Fibroblast of the aortic adventitia (primary cell): ENCODE data around the gene KRTAP26-1. TPM values are rescaled to one million over a fixed set of nuclear protein-coding genes. Genes with fewer than 3 reads are reported as not detected.

Experiments used
- DNase-seq: peaks from one replicate; pipeline ENCODE4 v3.0.0-alpha.2; 2010; ENCODE audit warnings: low read depth
- H3K4me3 ChIP-seq: 2 replicates; pipeline ENCODE4 v1.5.1; 2011; ENCODE audit warnings: low read depth, mild to moderate bottlenecking, control low read depth, low read length, moderate library complexity
- CTCF ChIP-seq: IDR thresholded peaks from 2 replicates; pipeline ENCODE4 v1.5.1; 2011; ENCODE audit warnings: mild to moderate bottlenecking, low read length, control low read depth, inconsistent platforms; ENCODE audit not compliant: insufficient read depth
- total RNA-seq: library from RNA; depleted of rRNA; stranded (reverse); fragments of >200 nt; gene quantifications from 2 replicates; pipeline ENCODE4 v1.2.3, GENCODE V29; 2012; ENCODE audit warnings: low replicate concordance

KRTAP26-1 gene
- total RNA-seq, 1 donor: not detected

- DNase-seq: no peak
- TF ChIP-seq CTCF: no peak
- H3K4me3 ChIP-seq: no peak overlapping the region
These were observed 24.9 kb upstream of the KRTAP26-1 start for GRCh38 chr21:30345014-30345413.

GRCh38 chr21:30340714-30341573 is 20.8 kb upstream of the KRTAP26-1 start:
- peak; percentile 22 for DNase-seq
- TF ChIP-seq CTCF: peak; percentile 68
- no peak overlapping the region for H3K4me3 ChIP-seq

- no peak for DNase-seq
- TF ChIP-seq CTCF: no peak
- no peak overlapping the region for H3K4me3 ChIP-seq
These were observed 18.6 kb upstream of the KRTAP26-1 start for GRCh38 chr21:30338717-30339116.

GRCh38 chr21:30337772-30338171 is 17.7 kb upstream of the KRTAP26-1 start:
- TF ChIP-seq CTCF: no peak
- no peak for DNase-seq
- no peak overlapping the region for H3K4me3 ChIP-seq

GRCh38 chr21:30337276-30337744 is 17.2 kb upstream of the KRTAP26-1 start, which contains the start of gene KRTAP27-1:
TSS of gene KRTAP27-1 (minus strand) at chr21:30337694. CDS start at chr21:30337668, 26 bp downstream.
- DNase-seq: no peak
- no peak for TF ChIP-seq CTCF
- no peak within 1 kb of the TSS for H3K4me3 ChIP-seq

- DNase-seq: no peak
- no peak overlapping the region for H3K4me3 ChIP-seq
- no peak for TF ChIP-seq CTCF
These were observed 16.5 kb upstream of the KRTAP26-1 start for GRCh38 chr21:30336596-30336995.

GRCh38 chr21:30333736-30334135 is 13.6 kb upstream of the KRTAP26-1 start:
- H3K4me3 ChIP-seq: no peak overlapping the region
- DNase-seq: no peak
- no peak for TF ChIP-seq CTCF
